NAMALWA (cell line): ENCODE data around the gene RPS15.
A peak's percentile ranks its signal among the peaks of the same experiment; 100 is the strongest.

Source experiments
- DNase-seq: peaks from one replicate; pipeline ENCODE4 v3.0.0-alpha.2; 2015; ENCODE audit warnings: low spot score

RPS15 gene

DNA sequence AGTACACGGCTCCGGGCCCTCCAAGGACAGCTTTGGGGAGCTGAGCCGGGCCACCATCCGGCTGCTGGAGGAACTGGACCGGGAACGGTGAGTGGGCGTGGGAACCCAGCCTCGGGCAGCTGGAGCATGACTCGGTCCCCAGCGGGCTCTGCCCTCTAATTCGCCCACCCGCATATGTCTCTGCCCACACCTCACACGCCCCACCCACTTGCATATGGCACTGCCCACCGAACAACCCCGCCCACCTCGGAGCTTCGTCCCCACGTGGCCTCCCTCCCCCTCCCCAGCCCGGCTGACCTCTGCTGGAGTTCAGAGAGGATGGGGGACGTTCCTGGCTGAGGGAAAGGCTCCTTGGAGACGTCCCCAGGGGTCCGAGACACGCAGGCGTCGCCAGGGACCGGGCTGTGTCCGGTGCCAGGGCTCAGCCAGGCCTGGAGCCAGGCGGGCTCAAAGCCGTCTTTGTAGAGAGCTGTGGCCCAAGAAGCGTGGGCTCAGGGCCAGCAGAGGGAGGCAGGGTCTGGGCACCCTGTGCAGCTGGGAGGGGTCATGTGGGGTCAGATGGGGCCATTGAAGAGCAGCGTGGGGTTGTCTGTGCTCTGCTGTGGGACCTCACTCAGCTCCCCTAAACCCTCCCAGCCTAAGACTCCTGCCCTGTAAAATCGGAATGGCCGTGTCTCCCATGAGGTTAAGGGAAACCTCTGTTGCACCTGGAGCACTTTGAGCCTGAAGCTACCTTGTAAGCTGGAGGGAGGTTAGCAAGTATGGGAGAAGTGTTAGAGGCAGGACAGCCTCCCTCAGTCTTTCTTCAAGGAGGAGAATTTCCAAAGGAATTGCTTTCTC, 15.5 kb downstream of the RPS15 start:
- DNase-seq: peak; percentile 43

DNA sequence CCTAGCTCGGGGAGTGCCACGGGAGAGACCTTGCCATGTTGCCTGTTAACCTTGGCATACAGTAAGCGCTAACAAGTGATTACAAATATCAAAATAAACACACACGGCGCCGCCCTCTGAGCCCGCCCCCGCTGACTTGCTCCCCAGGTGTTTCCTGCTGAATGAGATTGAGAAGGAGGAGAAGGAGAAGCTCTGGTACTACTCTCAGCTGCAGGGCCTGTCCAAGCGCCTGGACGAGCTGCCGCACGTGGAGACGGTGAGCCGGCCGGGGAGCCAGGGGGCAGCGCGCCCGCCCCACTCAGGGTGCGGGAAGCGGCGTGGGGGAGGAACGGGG, 16.8 kb downstream of the RPS15 start:
- DNase-seq: peak; percentile 88

DNA sequence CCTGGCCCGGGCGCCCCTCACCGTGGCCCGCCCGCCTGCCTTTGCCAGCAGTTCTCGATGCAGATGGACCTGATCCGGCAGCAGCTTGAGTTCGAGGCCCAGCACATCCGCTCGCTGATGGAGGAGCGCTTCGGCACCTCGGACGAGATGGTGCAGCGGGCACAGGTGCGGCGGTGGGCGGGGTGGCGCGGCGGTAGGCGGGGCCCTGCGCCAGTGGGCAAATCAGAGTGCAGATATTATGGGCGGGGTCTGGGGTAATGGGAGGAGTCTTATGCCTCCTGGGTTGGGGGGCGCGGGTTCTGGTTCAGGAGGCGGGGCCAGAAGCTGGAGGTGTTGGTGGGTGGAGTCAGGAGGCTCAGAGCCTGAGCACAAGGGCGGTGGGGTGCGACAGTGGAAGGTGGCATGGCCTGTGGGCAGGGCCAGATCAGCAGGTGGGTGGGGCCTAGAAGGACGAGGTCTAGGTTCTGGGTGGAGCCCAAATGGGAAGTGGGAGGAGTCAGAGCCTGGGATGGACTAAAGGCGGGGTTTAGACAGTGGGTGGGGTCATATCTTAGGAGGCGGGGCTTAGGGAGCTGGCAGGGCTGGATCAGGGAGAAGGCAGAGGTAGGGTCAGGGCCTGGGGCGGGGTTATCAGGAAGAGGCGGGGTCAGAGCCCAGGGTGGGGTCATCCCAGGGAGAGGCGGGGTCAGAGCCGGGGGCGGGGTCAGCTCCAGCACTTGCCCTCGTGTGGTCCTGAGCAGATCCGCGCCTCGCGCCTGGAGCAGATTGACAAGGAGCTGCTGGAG, 17.3 kb downstream of the RPS15 start:
- peak; percentile 98 for DNase-seq

DNA sequence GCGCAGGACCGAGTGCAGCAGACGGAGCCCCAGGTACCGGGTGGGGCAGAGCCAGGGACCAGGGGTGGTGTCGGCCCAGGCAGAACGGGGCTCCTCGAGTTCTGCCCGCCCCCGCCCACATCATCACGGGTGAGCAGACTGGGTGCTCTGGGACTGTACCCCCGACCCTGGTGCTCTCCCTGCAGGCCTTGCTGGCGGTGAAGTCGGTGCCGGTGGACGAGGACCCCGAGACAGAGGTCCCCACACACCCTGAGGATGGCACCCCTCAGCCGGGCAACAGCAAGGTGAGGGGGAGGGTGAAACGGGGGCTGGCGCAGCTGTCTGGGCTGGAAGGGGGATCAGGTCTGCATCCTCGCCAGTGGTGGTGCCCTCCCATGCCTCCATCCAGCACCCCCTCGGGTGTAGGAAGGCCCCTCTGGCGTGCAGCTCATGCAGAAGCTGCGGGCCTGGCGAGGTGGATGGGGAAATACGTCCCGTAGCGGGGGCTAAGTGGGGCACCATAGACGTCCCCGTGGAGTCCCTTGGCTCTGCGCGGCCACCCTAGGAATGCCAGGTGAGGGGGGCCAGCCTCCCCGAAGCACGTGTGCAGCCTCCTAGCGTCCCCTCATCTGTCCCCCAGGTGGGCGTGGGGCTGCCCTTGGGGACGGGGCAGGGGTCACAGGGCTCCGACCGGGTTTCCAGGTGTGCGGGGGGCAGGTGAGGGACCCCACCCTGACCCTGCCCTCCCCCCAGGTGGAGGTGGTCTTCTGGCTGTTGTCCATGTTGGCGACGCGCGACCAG, 18.1 kb downstream of the RPS15 start:
- no peak for DNase-seq

DNA sequence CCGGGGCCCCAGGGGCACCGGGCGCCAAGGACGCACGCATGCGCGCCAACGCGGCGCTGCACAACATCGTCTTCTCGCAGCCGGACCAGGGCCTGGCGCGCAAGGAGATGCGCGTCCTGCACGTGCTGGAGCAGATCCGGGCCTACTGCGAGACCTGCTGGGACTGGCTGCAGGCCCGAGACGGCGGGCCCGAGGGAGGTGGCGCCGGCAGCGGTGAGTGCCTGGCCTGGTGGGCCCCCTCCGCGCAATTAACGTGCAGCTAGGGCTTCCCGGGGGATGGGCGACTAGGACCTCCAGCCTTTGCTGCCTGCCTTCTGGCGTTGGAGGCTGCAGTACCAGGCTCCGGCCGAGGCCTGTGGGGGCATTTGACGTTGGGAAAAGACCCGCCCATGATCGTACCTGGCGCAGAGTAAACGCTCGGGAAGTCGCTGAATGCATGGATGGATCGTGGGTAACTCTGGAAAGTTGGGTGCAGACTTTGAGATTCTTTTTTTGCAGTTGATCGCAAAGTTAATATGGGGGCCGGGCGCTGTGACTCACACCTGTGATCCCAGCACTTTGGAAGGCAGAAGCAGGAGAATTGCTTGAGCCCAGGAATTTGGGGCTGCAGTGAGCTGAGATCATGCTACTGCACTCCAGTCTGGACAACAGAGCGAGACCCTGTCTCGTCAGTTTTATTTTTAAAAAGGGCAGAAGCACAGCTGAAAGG, 19.0 kb downstream of the RPS15 start:
- DNase-seq: no peak

DNA sequence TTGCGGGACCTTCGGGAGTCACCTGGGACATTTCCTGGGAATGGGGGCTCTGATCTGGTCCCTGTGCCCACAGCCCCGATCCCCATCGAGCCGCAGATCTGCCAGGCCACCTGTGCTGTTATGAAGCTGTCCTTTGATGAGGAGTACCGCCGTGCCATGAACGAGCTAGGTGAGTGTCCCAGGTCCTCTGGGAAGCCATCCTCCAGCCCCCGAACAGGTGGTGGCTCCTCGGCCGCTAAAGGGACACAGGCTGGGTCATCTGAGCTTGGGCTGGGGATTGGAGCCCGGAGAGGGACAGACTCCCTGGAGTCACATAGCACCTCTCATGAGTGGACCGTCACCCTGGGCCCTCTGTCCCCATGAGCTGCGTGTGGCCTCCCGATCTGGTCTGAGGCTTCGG, 19.7 kb downstream of the RPS15 start:
- DNase-seq: no peak

DNA sequence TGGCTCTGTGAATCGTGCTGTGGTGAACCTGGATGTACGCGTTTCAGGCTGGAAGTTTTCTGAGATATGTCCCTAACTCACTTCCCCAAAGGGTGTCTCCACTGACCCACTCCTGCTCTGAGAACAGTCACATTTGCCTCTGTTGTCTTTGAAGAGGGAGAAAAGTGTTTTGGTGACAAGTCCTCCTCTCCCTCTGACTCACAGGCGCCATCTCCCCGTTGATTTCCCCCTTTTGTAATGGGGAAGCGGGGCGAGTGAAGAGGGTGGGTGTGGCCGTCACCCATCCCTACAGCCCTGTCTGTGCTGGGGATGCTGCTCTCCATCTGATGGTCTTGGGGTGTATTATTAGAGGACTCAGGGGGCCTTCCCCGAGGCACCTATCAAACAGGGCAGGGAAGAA, 21.3 kb downstream of the RPS15 start:
- no peak for DNase-seq

DNA sequence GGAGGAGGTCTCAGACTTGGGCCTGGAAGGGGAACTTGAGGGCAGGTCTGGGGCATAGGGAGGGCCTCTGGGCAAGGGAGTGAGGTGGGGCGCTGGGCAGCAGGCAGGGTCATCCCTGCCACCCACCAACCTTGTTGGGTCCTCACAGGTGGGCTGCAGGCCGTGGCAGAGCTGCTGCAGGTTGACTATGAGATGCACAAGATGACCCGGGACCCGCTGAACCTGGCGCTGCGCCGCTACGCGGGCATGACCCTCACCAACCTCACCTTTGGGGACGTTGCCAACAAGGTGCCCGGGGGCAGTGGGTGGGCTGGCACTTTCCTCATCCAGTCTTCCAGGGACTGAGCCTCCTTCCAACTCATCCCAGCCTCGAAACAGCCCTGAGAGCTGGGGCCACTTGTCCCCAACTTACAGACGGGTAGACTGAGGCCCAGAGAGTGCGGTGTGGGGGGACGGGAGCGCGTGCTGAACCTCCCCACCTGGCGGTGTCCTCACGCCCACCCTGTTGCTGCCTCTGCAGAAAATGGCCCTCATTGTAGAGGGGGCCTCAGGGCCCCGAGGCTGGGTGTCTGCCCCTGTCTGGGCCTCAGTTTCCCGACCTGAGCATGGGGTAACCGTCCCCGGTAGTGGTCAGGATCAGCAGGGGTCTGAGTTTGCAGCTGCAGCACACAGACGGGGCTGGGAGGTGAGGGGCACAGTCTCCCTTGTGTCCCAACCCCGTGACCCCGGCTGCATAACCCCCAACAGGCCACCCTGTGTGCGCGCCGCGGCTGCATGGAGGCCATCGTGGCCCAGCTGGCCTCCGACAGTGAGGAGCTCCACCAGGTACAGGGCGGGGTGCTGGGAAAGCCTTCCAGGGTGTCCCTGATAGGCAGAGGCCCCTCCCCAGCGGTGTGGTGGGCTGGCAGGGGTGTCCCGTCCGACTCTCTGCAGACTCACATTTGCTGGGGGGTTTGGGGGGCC, 22.1 kb downstream of the RPS15 start:
- no peak for DNase-seq

DNA sequence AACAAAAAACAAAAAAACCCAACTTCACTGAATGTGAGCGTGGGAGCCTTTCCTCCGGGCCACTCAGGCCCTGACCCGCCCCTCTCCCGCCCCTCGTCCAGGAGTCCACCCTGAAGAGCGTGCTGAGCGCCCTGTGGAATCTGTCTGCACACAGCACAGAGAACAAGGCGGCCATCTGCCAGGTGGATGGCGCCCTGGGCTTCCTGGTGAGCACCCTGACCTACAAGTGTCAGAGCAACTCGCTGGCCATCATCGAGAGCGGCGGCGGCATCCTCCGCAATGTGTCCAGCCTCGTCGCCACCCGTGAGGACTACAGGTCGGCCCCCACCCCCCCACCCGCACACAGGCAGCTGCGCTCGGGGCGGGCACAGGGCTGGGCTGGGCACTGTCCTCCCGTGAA, 23.7 kb downstream of the RPS15 start:
- DNase-seq: no peak

DNA sequence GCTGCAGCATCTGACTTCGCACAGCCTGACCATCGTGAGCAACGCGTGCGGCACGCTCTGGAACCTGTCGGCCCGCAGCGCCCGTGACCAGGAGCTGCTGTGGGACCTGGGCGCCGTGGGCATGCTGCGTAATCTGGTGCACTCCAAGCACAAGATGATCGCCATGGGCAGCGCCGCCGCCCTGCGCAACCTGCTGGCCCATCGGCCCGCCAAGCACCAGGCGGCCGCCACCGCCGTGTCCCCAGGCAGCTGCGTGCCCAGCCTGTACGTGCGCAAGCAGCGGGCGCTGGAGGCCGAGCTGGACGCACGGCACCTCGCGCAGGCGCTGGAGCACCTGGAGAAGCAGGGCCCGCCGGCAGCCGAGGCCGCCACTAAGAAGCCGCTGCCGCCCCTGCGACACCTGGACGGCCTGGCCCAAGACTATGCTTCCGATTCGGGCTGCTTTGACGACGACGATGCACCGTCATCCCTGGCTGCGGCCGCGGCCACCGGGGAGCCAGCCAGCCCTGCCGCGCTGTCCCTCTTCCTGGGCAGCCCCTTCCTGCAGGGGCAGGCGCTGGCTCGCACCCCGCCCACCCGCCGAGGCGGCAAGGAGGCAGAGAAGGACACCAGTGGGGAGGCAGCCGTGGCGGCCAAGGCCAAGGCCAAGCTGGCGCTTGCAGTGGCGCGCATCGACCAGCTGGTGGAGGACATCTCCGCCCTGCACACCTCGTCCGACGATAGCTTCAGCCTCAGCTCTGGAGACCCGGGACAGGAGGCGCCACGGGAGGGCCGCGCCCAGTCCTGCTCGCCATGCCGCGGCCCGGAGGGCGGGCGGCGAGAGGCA, 27.2 kb downstream of the RPS15 start:
- no peak for DNase-seq

DNA sequence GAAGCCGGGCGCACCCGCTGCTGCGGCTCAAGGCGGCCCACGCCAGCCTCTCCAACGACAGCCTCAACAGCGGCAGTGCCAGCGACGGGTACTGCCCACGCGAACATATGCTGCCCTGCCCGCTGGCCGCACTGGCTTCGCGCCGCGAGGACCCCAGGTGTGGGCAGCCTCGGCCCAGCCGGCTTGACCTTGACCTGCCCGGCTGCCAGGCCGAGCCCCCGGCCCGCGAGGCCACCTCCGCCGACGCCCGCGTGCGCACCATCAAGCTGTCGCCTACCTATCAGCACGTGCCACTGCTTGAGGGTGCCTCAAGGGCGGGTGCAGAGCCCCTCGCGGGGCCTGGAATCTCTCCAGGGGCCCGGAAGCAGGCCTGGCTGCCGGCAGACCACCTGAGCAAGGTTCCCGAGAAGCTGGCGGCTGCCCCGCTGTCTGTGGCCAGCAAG, 27.8 kb downstream of the RPS15 start:
- DNase-seq: no peak

DNA sequence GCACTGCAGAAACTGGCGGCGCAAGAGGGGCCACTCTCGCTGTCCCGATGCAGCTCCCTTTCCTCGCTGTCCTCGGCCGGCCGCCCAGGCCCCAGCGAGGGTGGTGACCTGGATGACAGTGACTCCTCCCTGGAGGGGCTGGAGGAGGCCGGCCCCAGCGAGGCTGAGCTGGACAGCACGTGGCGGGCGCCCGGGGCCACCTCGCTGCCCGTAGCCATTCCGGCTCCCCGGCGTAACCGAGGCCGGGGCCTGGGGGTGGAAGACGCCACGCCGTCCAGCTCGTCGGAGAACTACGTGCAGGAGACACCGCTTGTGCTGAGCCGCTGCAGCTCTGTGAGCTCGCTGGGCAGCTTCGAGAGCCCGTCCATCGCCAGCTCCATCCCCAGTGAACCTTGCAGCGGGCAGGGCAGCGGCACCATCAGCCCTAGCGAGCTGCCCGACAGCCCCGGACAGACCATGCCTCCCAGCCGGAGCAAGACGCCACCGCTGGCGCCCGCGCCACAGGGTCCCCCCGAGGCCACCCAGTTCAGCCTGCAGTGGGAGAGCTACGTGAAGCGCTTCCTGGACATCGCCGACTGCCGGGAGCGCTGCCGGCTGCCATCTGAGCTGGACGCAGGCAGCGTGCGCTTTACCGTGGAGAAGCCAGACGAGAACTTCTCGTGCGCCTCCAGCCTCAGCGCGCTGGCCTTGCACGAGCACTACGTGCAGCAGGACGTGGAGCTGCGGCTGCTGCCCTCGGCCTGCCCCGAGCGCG, 28.4 kb downstream of the RPS15 start:
- no peak for DNase-seq

DNA sequence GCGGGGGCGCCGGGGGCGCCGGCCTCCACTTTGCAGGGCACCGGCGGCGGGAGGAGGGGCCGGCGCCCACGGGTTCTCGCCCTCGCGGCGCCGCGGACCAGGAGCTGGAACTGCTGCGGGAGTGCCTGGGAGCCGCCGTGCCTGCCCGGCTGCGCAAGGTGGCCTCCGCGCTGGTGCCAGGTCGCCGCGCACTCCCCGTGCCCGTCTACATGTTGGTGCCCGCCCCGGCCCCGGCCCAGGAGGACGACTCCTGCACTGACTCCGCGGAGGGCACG, 29.0 kb downstream of the RPS15 start:
- DNase-seq: no peak

DNA sequence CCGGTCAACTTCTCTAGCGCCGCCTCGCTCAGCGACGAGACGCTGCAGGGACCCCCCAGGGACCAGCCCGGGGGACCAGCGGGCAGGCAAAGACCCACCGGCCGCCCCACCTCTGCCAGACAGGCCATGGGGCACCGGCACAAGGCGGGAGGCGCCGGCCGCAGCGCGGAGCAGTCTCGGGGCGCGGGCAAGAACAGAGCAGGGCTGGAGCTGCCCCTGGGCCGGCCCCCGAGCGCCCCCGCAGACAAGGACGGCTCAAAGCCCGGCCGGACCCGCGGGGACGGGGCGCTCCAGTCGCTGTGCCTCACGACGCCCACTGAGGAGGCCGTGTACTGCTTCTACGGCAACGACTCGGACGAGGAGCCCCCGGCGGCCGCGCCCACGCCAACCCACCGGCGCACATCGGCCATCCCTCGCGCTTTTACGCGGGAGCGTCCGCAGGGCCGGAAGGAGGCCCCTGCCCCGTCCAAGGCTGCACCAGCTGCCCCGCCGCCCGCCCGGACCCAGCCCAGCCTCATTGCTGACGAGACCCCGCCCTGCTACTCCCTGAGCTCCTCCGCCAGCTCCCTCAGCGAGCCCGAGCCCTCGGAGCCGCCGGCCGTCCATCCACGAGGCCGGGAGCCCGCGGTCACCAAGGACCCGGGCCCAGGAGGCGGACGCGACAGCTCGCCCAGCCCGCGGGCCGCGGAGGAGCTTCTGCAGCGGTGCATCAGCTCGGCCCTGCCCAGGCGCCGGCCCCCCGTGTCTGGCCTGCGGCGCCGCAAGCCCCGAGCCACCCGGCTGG, 29.5 kb downstream of the RPS15 start:
- DNase-seq: no peak

DNA sequence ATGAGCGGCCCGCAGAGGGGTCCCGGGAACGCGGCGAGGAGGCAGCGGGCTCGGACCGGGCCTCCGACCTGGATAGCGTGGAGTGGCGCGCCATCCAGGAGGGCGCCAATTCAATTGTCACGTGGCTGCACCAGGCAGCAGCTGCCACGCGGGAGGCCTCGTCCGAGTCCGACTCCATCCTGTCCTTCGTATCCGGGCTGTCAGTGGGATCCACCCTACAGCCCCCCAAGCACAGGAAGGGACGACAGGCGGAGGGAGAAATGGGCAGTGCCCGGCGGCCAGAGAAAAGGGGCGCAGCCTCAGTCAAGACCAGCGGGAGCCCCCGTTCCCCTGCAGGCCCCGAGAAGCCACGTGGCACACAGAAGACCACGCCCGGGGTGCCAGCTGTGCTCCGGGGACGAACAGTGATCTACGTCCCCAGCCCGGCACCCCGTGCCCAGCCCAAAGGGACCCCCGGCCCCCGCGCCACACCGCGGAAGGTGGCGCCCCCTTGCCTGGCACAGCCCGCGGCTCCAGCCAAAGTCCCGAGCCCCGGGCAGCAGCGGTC, 30.2 kb downstream of the RPS15 start:
- DNase-seq: no peak

DNA sequence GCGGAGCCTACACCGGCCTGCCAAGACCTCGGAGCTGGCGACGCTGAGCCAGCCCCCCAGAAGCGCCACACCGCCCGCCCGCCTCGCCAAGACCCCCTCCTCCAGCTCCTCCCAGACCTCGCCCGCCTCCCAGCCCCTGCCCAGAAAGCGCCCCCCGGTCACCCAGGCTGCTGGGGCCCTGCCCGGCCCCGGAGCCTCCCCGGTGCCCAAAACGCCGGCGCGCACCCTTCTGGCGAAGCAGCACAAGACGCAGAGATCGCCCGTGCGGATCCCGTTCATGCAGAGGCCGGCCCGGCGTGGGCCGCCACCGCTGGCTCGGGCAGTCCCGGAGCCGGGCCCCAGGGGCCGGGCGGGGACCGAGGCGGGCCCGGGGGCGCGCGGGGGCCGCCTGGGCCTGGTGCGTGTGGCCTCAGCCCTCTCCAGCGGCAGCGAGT, 30.6 kb downstream of the RPS15 start:
- no peak for DNase-seq

DNA sequence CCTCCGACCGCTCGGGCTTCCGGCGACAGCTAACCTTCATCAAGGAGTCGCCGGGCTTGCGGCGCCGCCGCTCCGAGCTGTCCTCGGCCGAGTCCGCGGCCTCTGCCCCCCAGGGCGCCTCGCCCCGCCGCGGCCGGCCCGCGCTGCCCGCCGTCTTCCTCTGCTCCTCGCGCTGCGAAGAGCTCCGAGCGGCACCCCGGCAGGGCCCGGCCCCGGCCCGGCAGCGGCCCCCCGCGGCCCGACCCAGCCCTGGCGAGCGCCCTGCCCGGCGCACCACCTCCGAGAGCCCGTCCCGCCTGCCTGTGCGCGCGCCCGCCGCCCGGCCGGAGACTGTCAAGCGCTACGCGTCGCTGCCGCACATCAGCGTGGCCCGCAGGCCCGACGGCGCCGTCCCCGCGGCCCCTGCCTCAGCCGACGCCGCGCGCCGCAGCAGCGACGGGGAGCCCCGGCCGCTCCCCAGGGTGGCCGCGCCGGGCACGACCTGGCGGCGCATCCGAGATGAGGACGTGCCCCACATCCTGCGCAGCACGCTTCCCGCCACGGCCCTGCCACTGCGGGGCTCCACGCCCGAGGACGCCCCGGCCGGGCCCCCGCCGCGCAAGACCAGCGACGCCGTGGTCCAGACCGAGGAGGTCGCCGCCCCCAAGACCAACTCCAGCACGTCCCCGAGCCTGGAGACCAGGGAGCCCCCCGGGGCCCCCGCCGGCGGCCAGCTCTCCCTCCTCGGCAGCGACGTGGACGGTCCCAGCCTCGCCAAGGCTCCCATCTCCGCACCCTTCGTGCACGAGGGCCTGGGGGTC, 31.3 kb downstream of the RPS15 start:
- DNase-seq: no peak

DNA sequence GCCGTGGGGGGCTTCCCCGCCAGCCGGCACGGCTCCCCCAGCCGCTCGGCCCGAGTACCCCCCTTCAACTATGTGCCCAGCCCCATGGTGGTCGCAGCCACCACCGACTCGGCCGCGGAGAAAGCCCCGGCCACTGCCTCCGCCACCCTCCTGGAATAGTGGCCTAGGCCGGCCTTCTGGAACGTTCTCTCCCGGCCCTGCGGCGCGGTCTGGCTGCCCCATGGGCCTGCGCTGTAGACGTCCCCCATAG, 31.8 kb downstream of the RPS15 start:
- no peak for DNase-seq
